Measurements from ENCODE around the gene SEPTIN14.
A peak's percentile ranks its signal among the peaks of the same experiment; 100 is the strongest.

The SEPTIN14 gene

GRCh38 chr7:55838595-55838994 is 24.0 kb downstream of the SEPTIN14 start:
- TF ChIP-seq POU6F1 (CRISPR knock-in tag; IDR thresholded peaks at IDR 0.05; ENCODE audit: borderline replicate concordance, low read depth): no peak
- no peak for TF ChIP-seq ZNF8 (CRISPR knock-in tag; IDR thresholded peaks at IDR 0.05)
- TF ChIP-seq CSRNP3 (CRISPR knock-in tag; IDR thresholded peaks at IDR 0.05): no peak
- no peak for TF ChIP-seq SNAI2 (CRISPR knock-in tag; IDR thresholded peaks at IDR 0.05)
- no peak for TF ChIP-seq ZFP3 (CRISPR knock-in tag; IDR thresholded peaks at IDR 0.05)
- TF ChIP-seq PPARA (CRISPR knock-in tag; IDR thresholded peaks at IDR 0.05; ENCODE audit: borderline replicate concordance): no peak
- no peak for TF ChIP-seq TOX (CRISPR knock-in tag; IDR thresholded peaks at IDR 0.05; ENCODE audit: borderline replicate concordance)
- TF ChIP-seq CSDC2 (CRISPR knock-in tag; IDR thresholded peaks at IDR 0.05): no peak
- TF ChIP-seq ZFP30 (CRISPR knock-in tag; IDR thresholded peaks at IDR 0.05): no peak
- no peak for TF ChIP-seq TCF4 (CRISPR knock-in tag; IDR thresholded peaks at IDR 0.05; ENCODE audit: borderline replicate concordance)
- TF ChIP-seq RARB (CRISPR knock-in tag; IDR thresholded peaks at IDR 0.05): no peak
- TF ChIP-seq TSHZ2 (CRISPR knock-in tag; IDR thresholded peaks at IDR 0.05): no peak
- TF ChIP-seq CREB5 (CRISPR knock-in tag; IDR thresholded peaks at IDR 0.05; ENCODE audit: low read depth): no peak
- TF ChIP-seq GLIS3 (CRISPR knock-in tag; IDR thresholded peaks at IDR 0.05): no peak
- ATAC-seq: peak; percentile 54

- TF ChIP-seq CSRNP3 (CRISPR knock-in tag; IDR thresholded peaks at IDR 0.05): no peak
- no peak for TF ChIP-seq ARNTL (CRISPR knock-in tag; IDR thresholded peaks at IDR 0.05; ENCODE audit: borderline replicate concordance, low read depth)
- TF ChIP-seq CSDC2 (CRISPR knock-in tag; IDR thresholded peaks at IDR 0.05): no peak
- TF ChIP-seq ESRRG (CRISPR knock-in tag; IDR thresholded peaks at IDR 0.05): no peak
- no peak for TF ChIP-seq ISL1 (CRISPR knock-in tag; IDR thresholded peaks at IDR 0.05)
- no peak for TF ChIP-seq BACH2 (CRISPR knock-in tag; IDR thresholded peaks at IDR 0.05; ENCODE audit: borderline replicate concordance)
- no peak for TF ChIP-seq TSHZ2 (CRISPR knock-in tag; IDR thresholded peaks at IDR 0.05)
- TF ChIP-seq ZC3H10 (CRISPR knock-in tag; IDR thresholded peaks at IDR 0.05): no peak
- TF ChIP-seq TCF4 (CRISPR knock-in tag; IDR thresholded peaks at IDR 0.05; ENCODE audit: borderline replicate concordance): no peak
- no peak for TF ChIP-seq OSR1 (CRISPR knock-in tag; IDR thresholded peaks at IDR 0.05)
- no peak for TF ChIP-seq ZFP30 (CRISPR knock-in tag; IDR thresholded peaks at IDR 0.05)
- no peak for TF ChIP-seq SNAI2 (CRISPR knock-in tag; IDR thresholded peaks at IDR 0.05)
- TF ChIP-seq TOX (CRISPR knock-in tag; IDR thresholded peaks at IDR 0.05; ENCODE audit: borderline replicate concordance): no peak
- TF ChIP-seq ZNF565 (CRISPR knock-in tag; conservative IDR thresholded peaks at IDR 0.05; ENCODE audit: low read depth): no peak
- no peak for TF ChIP-seq ZNF8 (CRISPR knock-in tag; IDR thresholded peaks at IDR 0.05)
- no peak for TF ChIP-seq ZNF70 (CRISPR knock-in tag; IDR thresholded peaks at IDR 0.05)
- TF ChIP-seq CREB5 (CRISPR knock-in tag; IDR thresholded peaks at IDR 0.05; ENCODE audit: low read depth): no peak
- ATAC-seq: no peak
These were observed 35.0 kb downstream of the SEPTIN14 start for GRCh38 chr7:55827577-55827976.
